IPS DF 6.9 (cell line): ENCODE measurements around the gene CHP2.
"Not testable (repeated sequence)": the region's sequence is repeated elsewhere in the genome, so short reads cannot be mapped to it uniquely, and the experiment has no call there.

Source experiments
- DNase-seq: peaks from one replicate; pipeline ENCODE4 v3.0.0-alpha.2; 2013; ENCODE audit warnings: low read depth, low spot score
- H3K27ac ChIP-seq: one replicate; pipeline ENCODE4 v1.5.1; 2013; ENCODE audit warnings: low read length, control low read depth
- H3K27me3 ChIP-seq: 2 replicates; pipeline ENCODE4 v1.6.1; 2013; ENCODE audit warnings: mild to moderate bottlenecking, low read length; ENCODE audit not compliant: control insufficient read depth, insufficient read depth
- H3K36me3 ChIP-seq: 2 replicates; pipeline ENCODE4 v1.6.1; 2013; ENCODE audit warnings: low read length; ENCODE audit not compliant: control insufficient read depth, insufficient read depth
- H3K4me1 ChIP-seq: 2 replicates; pipeline ENCODE4 v1.6.1; 2013; ENCODE audit warnings: low read length; ENCODE audit not compliant: control insufficient read depth, insufficient read depth
- H3K4me3 ChIP-seq: 2 replicates; pipeline ENCODE4 v1.5.1; 2013; ENCODE audit warnings: mild to moderate bottlenecking, low read length
- H3K9me3 ChIP-seq: 2 replicates; pipeline ENCODE4 v1.6.1; 2013; ENCODE audit warnings: low read length, inconsistent platforms; ENCODE audit not compliant: control insufficient read depth, insufficient read depth
- WGBS: extraction: QIAGEN DNeasy Blood & Tissue Kit; methylation state at CpG from one replicate; pipeline ENCODE4 v1.1.7; 2013; ENCODE audit warnings: mixed read lengths, missing lambda C conversion rate; ENCODE audit not compliant: insufficient read length, insufficient coverage; 5-methylcytosine and 5-hydroxymethylcytosine counted together

CHP2 gene

GRCh38 chr16:23754594-23755483 is at the start of gene CHP2:
Gene CHP2 (plus strand): TSS chr16:23755026. CDS start chr16:23755050, 24 bp downstream.
- peak within 1 kb of the TSS; percentile 67; the same call in 1 of the 2 replicates for H3K4me3 ChIP-seq
- no CpG with 5 or more reads among the region's 80 CpGs for whole genome bisulfite sequencing
- no peaks in the 10 kb centered on the region for H3K9me3 ChIP-seq
- no peak for DNase-seq
- H3K4me1 ChIP-seq: no peaks in the 10 kb centered on the region
- H3K27me3 ChIP-seq: peaks cover 6% of the 10 kb centered on the region; the same call in 1 of the 2 replicates
- no peaks in the 10 kb centered on the region; the same call in 1 of the 2 replicates for H3K36me3 ChIP-seq
- H3K27ac ChIP-seq: no peak within 1 kb of the TSS

GRCh38 chr16:23705517-23705902 is 49.3 kb upstream of the CHP2 start:
- H3K36me3 ChIP-seq: no peaks in the 10 kb centered on the region
- H3K9me3 ChIP-seq: no peaks in the 10 kb centered on the region
- no peaks in the 10 kb centered on the region for H3K27me3 ChIP-seq
- no peak overlapping the region for H3K4me3 ChIP-seq
- WGBS: no CpG with 5 or more reads among the region's 2 CpGs
- H3K4me1 ChIP-seq: no peaks in the 10 kb centered on the region
- no peak overlapping the region for H3K27ac ChIP-seq
- no peak for DNase-seq

GRCh38 chr16:23706439-23706838 is 48.4 kb upstream of the CHP2 start:
- no peaks in the 10 kb centered on the region for H3K9me3 ChIP-seq
- H3K36me3 ChIP-seq: no peaks in the 10 kb centered on the region
- no peaks in the 10 kb centered on the region for H3K4me1 ChIP-seq
- no peaks in the 10 kb centered on the region for H3K27me3 ChIP-seq
- WGBS: no CpG with 5 or more reads among the region's 4 CpGs
- H3K27ac ChIP-seq: no peak overlapping the region
- DNase-seq: no peak
- no peak overlapping the region for H3K4me3 ChIP-seq

- H3K27me3 ChIP-seq: peaks cover 4% of the 10 kb centered on the region; the same call in 1 of the 2 replicates
- no peaks in the 10 kb centered on the region for H3K9me3 ChIP-seq
- H3K4me3 ChIP-seq: no peak overlapping the region
- H3K4me1 ChIP-seq: no peaks in the 10 kb centered on the region
- no peaks in the 10 kb centered on the region for H3K36me3 ChIP-seq
- no peak for DNase-seq
- no peak overlapping the region for H3K27ac ChIP-seq
These were observed 45.3 kb upstream of the CHP2 start for GRCh38 chr16:23709536-23709935.

GRCh38 chr16:23710008-23710407 is 44.8 kb upstream of the CHP2 start:
- H3K36me3 ChIP-seq: no peaks in the 10 kb centered on the region
- DNase-seq: no peak
- whole genome bisulfite sequencing: no CpG with 5 or more reads among the region's 2 CpGs
- no peaks in the 10 kb centered on the region for H3K9me3 ChIP-seq
- no peaks in the 10 kb centered on the region for H3K4me1 ChIP-seq
- H3K4me3 ChIP-seq: no peak overlapping the region
- no peak overlapping the region for H3K27ac ChIP-seq
- H3K27me3 ChIP-seq: peaks cover 4% of the 10 kb centered on the region; the same call in 1 of the 2 replicates

GRCh38 chr16:23710504-23710903 is 44.3 kb upstream of the CHP2 start:
- no peak overlapping the region for H3K27ac ChIP-seq

GRCh38 chr16:23711785-23712184 is 43.0 kb upstream of the CHP2 start:
- no peak for DNase-seq
- Histone ChIP-seq H3K36me3 (no peaks in the 10 kb centered on the region), H3K27ac (no peak overlapping the region), H3K9me3 (no peaks in the 10 kb centered on the region), H3K4me3 (no peak overlapping the region), H3K4me1 (no peaks in the 10 kb centered on the region), H3K27me3 (peaks cover 4% of the 10 kb centered on the region; the same call in 1 of the 2 replicates)
- no CpG with 5 or more reads among the region's 4 CpGs for WGBS

More at GRCh38 chr16:23710504-23710903, 44.3 kb upstream of the CHP2 start:
- no peak for DNase-seq
- WGBS: no CpG with 5 or more reads among the region's 3 CpGs
- Histone ChIP-seq H3K27me3 (peaks cover 4% of the 10 kb centered on the region; the same call in 1 of the 2 replicates), H3K4me3 (no peak overlapping the region), H3K4me1 (no peaks in the 10 kb centered on the region), H3K9me3 (no peaks in the 10 kb centered on the region), H3K36me3 (no peaks in the 10 kb centered on the region)

GRCh38 chr16:23712976-23713375 is 41.9 kb upstream of the CHP2 start, which contains the start of gene ERN2:
Gene ERN2 (minus strand): TSS chr16:23713222. CDS start chr16:23713187, 35 bp downstream.
- Histone ChIP-seq H3K4me1 (no peaks in the 10 kb centered on the region), H3K27me3 (peaks cover 4% of the 10 kb centered on the region; the same call in 1 of the 2 replicates), H3K4me3 (peak within 1 kb of the TSS; percentile 63), H3K27ac (no peak within 1 kb of the TSS), H3K36me3 (no peaks in the 10 kb centered on the region), H3K9me3 (no peaks in the 10 kb centered on the region)
- no peak for DNase-seq
- WGBS: no CpG with 5 or more reads among the region's 37 CpGs

GRCh38 chr16:23716484-23716883 is 38.3 kb upstream of the CHP2 start:
- no peak overlapping the region for H3K4me3 ChIP-seq
- no peak overlapping the region for H3K27ac ChIP-seq
- no peaks in the 10 kb centered on the region for H3K9me3 ChIP-seq
- no peaks in the 10 kb centered on the region for H3K36me3 ChIP-seq
- DNase-seq: no peak
- H3K4me1 ChIP-seq: no peaks in the 10 kb centered on the region
- no CpG with 5 or more reads among the region's 5 CpGs for WGBS
- H3K27me3 ChIP-seq: peaks cover 4% of the 10 kb centered on the region; the same call in 1 of the 2 replicates

- H3K4me1 ChIP-seq, H3K27me3 ChIP-seq, H3K36me3 ChIP-seq, H3K27ac ChIP-seq, H3K4me3 ChIP-seq, H3K9me3 ChIP-seq, DNase-seq: not testable (repeated sequence)
- WGBS: no CpG with 5 or more reads among the region's 9 CpGs
These were observed 32.1 kb upstream of the CHP2 start for GRCh38 chr16:23722613-23723240.
